GM12878 (cell line): ENCODE measurements around the gene COA5.

ENCODE experiments used
- ASH2L ChIP-seq: fragments of 300-600, 200-600 bp; sonication (generic); IDR thresholded peaks from 2 replicates; pipeline ENCODE4 v1.6.1; 2017; ENCODE audit warnings: low read depth, mild to moderate bottlenecking, borderline replicate concordance
- EGR1 ChIP-seq, 2 experiments: IDR thresholded peaks; 1 replicate in 1 of 2; 2 replicates in 1 of 2; pipeline ENCODE4 v1.6.1; 2011 to 2012; ENCODE audit warnings: low read depth in 2 of 2, low read length in 2 of 2, borderline replicate concordance in 1 of 2, mild to moderate bottlenecking in 1 of 2, moderate library complexity in 1 of 2
- FOXK2 ChIP-seq: fragments of 450-650 bp; IDR thresholded peaks from 2 replicates; pipeline ENCODE4 v1.6.1; 2017; ENCODE audit warnings: mild to moderate bottlenecking, moderate library complexity
- HDAC2 ChIP-seq: fragments of 200-600 bp; sonication (generic); IDR thresholded peaks from 2 replicates; pipeline ENCODE4 v1.6.1; 2017
- HDGF ChIP-seq: fragments of 450-650 bp; IDR thresholded peaks from 2 replicates; pipeline ENCODE4 v1.6.1; 2016; ENCODE audit warnings: antibody characterized with exemption
- KDM1A ChIP-seq: fragments of 200-600 bp; sonication (generic); IDR thresholded peaks from 2 replicates; pipeline ENCODE4 v1.6.1; 2016; ENCODE audit warnings: borderline replicate concordance
- POU2F2 ChIP-seq: IDR thresholded peaks from 3 replicates; pipeline ENCODE4 v1.6.1; 2011; ENCODE audit warnings: low read depth, mild to moderate bottlenecking, low read length, borderline replicate concordance
- TF ChIP-seq, protein P1 (sequence below), 3 experiments: IDR thresholded peaks in 2 of 3; conservative IDR thresholded peaks in 1 of 3; 2 replicates each; pipeline ENCODE4 v1.5.1; 2011; ENCODE audit warnings: low read depth in 3 of 3, low read length in 3 of 3, mild to moderate bottlenecking in 3 of 3, control low read depth in 2 of 3, moderate library complexity in 2 of 3, inconsistent platforms in 1 of 3, mixed read lengths in 1 of 3; ENCODE audit not compliant: control insufficient read depth in 2 of 3, insufficient read depth in 1 of 3; ENCODE audit errors: extremely low read depth in 1 of 3
- TF ChIP-seq, protein P2 (sequence below): IDR thresholded peaks from 2 replicates; pipeline ENCODE4 v1.6.1; 2012; ENCODE audit warnings: mild to moderate bottlenecking, low read depth, low read length

DNA sequence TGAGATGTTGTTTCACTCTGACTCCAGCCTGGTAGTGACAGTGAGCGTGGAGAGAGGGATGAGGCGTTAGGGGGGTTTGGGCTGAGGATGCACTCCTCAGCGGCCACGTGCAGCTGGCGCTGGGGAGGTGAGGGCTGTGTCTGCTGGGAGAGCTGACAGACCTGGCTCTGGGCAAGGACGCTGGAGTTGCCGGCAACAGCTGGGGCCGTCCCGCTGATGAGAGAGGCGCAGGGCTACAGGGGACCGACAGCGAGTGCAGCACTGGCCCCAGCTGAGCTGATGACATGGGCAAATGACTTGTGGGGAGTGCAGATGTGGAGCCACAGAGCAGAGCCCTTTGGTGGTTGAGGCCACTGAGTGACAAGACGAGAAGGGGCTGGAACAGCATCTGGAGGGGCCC lies 38.4 kb downstream of the COA5 start:
- no peak for TF ChIP-seq HDAC2
- no peak for TF ChIP-seq HDGF
- TF ChIP-seq EGR1 (IDR thresholded peaks at IDR 0.05; ENCODE audit: borderline replicate concordance in 1 of 2, low read depth in 2 of 2, low read length in 2 of 2) = no peak
- TF ChIP-seq, protein P1, sequence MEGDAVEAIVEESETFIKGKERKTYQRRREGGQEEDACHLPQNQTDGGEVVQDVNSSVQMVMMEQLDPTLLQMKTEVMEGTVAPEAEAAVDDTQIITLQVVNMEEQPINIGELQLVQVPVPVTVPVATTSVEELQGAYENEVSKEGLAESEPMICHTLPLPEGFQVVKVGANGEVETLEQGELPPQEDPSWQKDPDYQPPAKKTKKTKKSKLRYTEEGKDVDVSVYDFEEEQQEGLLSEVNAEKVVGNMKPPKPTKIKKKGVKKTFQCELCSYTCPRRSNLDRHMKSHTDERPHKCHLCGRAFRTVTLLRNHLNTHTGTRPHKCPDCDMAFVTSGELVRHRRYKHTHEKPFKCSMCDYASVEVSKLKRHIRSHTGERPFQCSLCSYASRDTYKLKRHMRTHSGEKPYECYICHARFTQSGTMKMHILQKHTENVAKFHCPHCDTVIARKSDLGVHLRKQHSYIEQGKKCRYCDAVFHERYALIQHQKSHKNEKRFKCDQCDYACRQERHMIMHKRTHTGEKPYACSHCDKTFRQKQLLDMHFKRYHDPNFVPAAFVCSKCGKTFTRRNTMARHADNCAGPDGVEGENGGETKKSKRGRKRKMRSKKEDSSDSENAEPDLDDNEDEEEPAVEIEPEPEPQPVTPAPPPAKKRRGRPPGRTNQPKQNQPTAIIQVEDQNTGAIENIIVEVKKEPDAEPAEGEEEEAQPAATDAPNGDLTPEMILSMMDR (IDR thresholded peaks at IDR 0.05 in 2 of 3, conservative IDR thresholded peaks at IDR 0.05 in 1 of 3; ENCODE audit: control insufficient read depth in 2 of 3, extremely low read depth in 1 of 3, insufficient read depth in 1 of 3, low read depth in 3 of 3, low read length in 3 of 3) = no peak
- no peak for TF ChIP-seq FOXK2
- TF ChIP-seq POU2F2 = no peak
- TF ChIP-seq ASH2L = no peak
- TF ChIP-seq, protein P2, sequence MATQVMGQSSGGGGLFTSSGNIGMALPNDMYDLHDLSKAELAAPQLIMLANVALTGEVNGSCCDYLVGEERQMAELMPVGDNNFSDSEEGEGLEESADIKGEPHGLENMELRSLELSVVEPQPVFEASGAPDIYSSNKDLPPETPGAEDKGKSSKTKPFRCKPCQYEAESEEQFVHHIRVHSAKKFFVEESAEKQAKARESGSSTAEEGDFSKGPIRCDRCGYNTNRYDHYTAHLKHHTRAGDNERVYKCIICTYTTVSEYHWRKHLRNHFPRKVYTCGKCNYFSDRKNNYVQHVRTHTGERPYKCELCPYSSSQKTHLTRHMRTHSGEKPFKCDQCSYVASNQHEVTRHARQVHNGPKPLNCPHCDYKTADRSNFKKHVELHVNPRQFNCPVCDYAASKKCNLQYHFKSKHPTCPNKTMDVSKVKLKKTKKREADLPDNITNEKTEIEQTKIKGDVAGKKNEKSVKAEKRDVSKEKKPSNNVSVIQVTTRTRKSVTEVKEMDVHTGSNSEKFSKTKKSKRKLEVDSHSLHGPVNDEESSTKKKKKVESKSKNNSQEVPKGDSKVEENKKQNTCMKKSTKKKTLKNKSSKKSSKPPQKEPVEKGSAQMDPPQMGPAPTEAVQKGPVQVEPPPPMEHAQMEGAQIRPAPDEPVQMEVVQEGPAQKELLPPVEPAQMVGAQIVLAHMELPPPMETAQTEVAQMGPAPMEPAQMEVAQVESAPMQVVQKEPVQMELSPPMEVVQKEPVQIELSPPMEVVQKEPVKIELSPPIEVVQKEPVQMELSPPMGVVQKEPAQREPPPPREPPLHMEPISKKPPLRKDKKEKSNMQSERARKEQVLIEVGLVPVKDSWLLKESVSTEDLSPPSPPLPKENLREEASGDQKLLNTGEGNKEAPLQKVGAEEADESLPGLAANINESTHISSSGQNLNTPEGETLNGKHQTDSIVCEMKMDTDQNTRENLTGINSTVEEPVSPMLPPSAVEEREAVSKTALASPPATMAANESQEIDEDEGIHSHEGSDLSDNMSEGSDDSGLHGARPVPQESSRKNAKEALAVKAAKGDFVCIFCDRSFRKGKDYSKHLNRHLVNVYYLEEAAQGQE = no peak
- no peak for TF ChIP-seq KDM1A
